HAP-1 (cell line): ENCODE data around the gene ZDHHC1.

Experiments used
- DNase-seq, 2 experiments: peaks; one replicate each; pipeline ENCODE4 v3.0.0-alpha.2; 2016 to 2020; ENCODE audit warnings: low spot score in 2 of 2
- H3K27me3 ChIP-seq: fragments of 250-450 bp; sonication (Bioruptor Pico); 2 replicates; pipeline ENCODE4 v1.5.1; 2020; ENCODE audit warnings: low read depth, mild to moderate bottlenecking, moderate library complexity
- H3K36me3 ChIP-seq: fragments of 250-450 bp; sonication (Bioruptor Pico); replicated peaks from 2 replicates; pipeline ENCODE4 v1.5.1; 2020; ENCODE audit warnings: mild to moderate bottlenecking
- H3K4me1 ChIP-seq: fragments of 250-450 bp; sonication (Bioruptor Pico); 2 replicates; pipeline ENCODE4 v1.5.1; 2020; ENCODE audit warnings: mild to moderate bottlenecking
- H3K4me3 ChIP-seq: fragments of 250-450 bp; sonication (Bioruptor Pico); 2 replicates; pipeline ENCODE4 v1.5.1; 2020; ENCODE audit warnings: mild to moderate bottlenecking, moderate library complexity
- H3K9me3 ChIP-seq: fragments of 250-450 bp; sonication (Bioruptor Pico); 2 replicates; pipeline ENCODE4 v1.5.1; 2020; ENCODE audit warnings: mild to moderate bottlenecking, moderate library complexity
- in situ Hi-C: fragments of 300-500 bp; cut with MboI; formaldehyde crosslinking; loops from 3 replicates; pipeline ENCODE4 v1.14.3; 2020; ENCODE audit warnings: low sequenced_read_pairs, inconsistent platforms, mixed read lengths

ZDHHC1 gene

GRCh38 chr16:67445126-67445426 lies 28.8 kb upstream of the ZDHHC1 start:
- in situ Hi-C loops: no loop called here
- H3K4me1 ChIP-seq: no peaks in the 10 kb centered on the region
- no peak for DNase-seq
- no peaks in the 10 kb centered on the region for H3K27me3 ChIP-seq
- no peaks in the 10 kb centered on the region; the same call in 1 of the 2 replicates for H3K36me3 ChIP-seq
- H3K4me3 ChIP-seq: no peak overlapping the region
- no peaks in the 10 kb centered on the region for H3K9me3 ChIP-seq

GRCh38 chr16:67444259-67445125 lies 28.2 kb upstream of the ZDHHC1 start:
- Histone ChIP-seq H3K9me3 (no peaks in the 10 kb centered on the region), H3K4me1 (no peaks in the 10 kb centered on the region), H3K4me3 (no peak overlapping the region), H3K27me3 (no peaks in the 10 kb centered on the region), H3K36me3 (no peaks in the 10 kb centered on the region; the same call in 1 of the 2 replicates)
- in situ Hi-C loops: no loop called here
- no peak for DNase-seq

GRCh38 chr16:67443265-67443664 lies 27.0 kb upstream of the ZDHHC1 start:
- Histone ChIP-seq H3K4me3 (no peak overlapping the region), H3K4me1 (no peaks in the 10 kb centered on the region), H3K9me3 (no peaks in the 10 kb centered on the region), H3K36me3 (peaks cover 7% of the 10 kb centered on the region; the same call in 1 of the 2 replicates), H3K27me3 (no peaks in the 10 kb centered on the region)
- no peak for DNase-seq
- in situ Hi-C loops: no loop called here

GRCh38 chr16:67442581-67443255 lies 26.4 kb upstream of the ZDHHC1 start:
- Histone ChIP-seq H3K4me3 (no peak overlapping the region), H3K4me1 (no peaks in the 10 kb centered on the region), H3K9me3 (no peaks in the 10 kb centered on the region), H3K27me3 (no peaks in the 10 kb centered on the region), H3K36me3 (peaks cover 9% of the 10 kb centered on the region; the same call in 1 of the 2 replicates)
- in situ Hi-C loops: no loop called here
- DNase-seq: no peak

DNA sequence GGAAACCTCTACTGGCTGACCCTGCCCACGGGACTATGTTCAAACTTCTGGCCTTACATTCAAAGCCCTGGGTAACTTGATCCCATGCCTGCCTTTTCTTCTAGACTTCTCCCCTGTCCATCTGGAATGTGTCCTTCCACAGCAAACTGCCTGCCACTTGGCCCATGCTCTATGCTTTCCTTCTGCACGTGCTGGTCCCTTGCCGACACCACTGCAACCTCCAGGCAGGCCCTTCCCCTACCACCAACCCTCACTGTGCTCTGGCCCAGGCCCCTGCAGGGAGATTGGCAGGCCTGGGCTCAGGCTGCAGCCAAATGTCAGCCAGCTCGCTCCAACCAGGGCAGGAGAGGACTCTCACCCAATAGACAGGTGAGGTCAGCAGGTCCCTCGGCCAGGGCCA lies 25.6 kb upstream of the ZDHHC1 start:
- H3K9me3 ChIP-seq: no peaks in the 10 kb centered on the region
- H3K4me3 ChIP-seq: no peak overlapping the region
- no peaks in the 10 kb centered on the region for H3K4me1 ChIP-seq
- in situ Hi-C loops: no loop called here
- H3K27me3 ChIP-seq: no peaks in the 10 kb centered on the region
- peaks cover 12% of the 10 kb centered on the region; the same call in 1 of the 2 replicates for H3K36me3 ChIP-seq
- no peak for DNase-seq

DNA sequence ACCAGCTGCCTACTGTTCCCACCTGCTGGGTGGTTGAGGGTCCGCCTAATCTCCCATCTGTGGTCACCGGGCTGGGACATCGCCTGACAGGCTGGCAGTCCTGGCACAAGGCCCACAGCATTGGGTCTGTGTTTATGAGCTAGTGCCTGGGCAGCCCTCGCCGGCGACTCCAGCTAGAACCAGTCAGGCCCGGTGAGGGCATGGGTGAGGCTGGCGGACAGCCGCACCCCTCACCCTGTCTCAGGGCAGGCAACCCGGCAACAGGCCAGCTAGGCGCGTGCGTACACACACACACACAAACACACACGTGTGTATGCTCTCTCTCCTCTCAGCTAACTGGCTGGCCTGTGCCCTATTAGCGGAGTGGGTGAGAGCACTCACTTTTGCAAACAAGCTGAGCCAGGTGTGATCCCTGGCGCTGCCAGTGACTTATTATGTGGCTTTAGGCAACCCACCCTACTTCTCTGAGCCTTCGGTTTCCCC lies 25.0 kb upstream of the ZDHHC1 start:
- Histone ChIP-seq H3K4me1 (no peaks in the 10 kb centered on the region), H3K9me3 (no peaks in the 10 kb centered on the region), H3K36me3 (peaks cover 15% of the 10 kb centered on the region; the same call in 1 of the 2 replicates), H3K4me3 (no peak overlapping the region), H3K27me3 (no peaks in the 10 kb centered on the region)
- no peak for DNase-seq
- in situ Hi-C loops: no loop called here

DNA sequence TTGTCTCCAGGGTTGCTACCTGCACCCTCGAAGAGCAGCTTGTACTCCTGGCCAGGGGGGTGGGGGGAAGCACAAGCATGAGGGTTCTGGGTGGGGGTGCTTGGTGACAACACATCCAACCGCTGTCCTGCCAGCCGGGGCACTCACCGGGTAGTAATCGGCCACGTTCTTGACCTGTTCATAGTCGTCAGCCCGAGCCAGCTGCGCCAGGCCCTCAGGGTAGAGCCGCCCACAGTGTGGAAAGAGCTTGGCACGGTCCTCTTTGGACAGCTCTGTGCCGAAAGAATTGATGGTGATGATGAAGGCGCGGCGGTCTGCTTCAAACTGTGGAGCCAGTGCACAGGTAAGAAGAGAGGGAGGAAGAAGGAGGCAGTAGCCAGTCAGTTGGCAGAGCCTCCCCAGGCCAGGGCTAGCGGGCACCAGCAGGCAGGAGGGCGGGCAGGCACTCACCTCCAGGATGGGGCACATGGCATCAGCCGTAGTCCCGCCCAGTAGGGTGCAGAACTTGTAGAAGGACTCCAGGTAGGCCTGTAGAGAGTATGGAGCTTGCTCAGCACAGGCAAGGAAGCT lies 22.6 kb upstream of the ZDHHC1 start:
- Histone ChIP-seq H3K9me3 (no peaks in the 10 kb centered on the region), H3K36me3 (peaks cover 15% of the 10 kb centered on the region; the same call in 1 of the 2 replicates), H3K4me1 (no peaks in the 10 kb centered on the region), H3K27me3 (no peaks in the 10 kb centered on the region), H3K4me3 (no peak overlapping the region)
- in situ Hi-C loops: no loop called here
- DNase-seq: no peak

GRCh38 chr16:67438098-67438791 lies 22.0 kb upstream of the ZDHHC1 start:
- H3K4me1 ChIP-seq: no peaks in the 10 kb centered on the region
- no peaks in the 10 kb centered on the region for H3K27me3 ChIP-seq
- no peaks in the 10 kb centered on the region for H3K9me3 ChIP-seq
- no peak for DNase-seq
- in situ Hi-C loops: no loop called here
- H3K4me3 ChIP-seq: no peak overlapping the region
- peaks cover 15% of the 10 kb centered on the region; the same call in 1 of the 2 replicates for H3K36me3 ChIP-seq

GRCh38 chr16:67437513-67437912 lies 21.2 kb upstream of the ZDHHC1 start:
- no peaks in the 10 kb centered on the region for H3K4me1 ChIP-seq
- peaks cover 15% of the 10 kb centered on the region; the same call in 1 of the 2 replicates for H3K36me3 ChIP-seq
- H3K4me3 ChIP-seq: no peak overlapping the region
- H3K27me3 ChIP-seq: no peaks in the 10 kb centered on the region
- DNase-seq: no peak
- no peaks in the 10 kb centered on the region for H3K9me3 ChIP-seq
- in situ Hi-C loops: no loop called here

DNA sequence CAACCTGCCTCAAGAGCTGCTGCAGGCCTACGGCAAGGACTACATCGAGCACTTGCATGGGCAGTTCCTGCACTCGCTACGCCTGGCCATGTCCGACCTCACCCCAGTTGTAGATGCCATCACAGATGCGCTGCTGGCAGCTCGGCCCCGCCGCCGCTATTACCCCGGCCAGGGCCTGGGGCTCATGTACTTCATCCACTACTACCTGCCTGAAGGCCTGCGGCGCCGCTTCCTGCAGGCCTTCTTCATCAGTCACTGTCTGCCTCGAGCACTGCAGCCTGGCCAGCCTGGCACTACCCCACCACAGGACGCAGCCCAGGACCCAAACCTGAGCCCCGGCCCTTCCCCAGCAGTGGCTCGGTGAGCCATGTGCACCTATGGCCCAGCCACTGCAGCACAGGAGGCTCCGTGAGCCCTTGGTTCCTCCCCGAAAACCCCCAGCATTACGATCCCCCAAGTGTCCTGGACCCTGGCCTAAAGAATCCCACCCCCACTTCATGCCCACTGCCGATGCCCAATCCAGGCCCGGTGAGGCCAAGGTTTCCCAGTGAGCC lies 20.4 kb upstream of the ZDHHC1 start:
- in situ Hi-C loops: no loop called here
- H3K36me3 ChIP-seq: peaks cover 15% of the 10 kb centered on the region; the same call in 1 of the 2 replicates

DNA sequence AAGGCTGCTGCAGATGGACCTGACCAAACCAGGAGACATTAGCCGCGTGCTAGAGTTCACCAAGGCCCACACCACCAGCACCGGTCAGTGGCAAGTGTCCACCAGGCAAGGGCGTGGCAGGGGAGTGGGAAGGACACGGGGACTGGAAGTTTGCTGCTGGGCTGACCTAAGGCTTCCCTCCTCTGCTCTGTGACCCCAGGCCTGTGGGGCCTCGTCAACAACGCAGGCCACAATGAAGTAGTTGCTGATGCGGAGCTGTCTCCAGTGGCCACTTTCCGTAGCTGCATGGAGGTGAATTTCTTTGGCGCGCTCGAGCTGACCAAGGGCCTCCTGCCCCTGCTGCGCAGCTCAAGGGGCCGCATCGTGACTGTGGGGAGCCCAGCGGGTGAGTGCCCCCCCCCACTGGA lies 19.5 kb upstream of the ZDHHC1 start:
- DNase-seq: no peak
- Histone ChIP-seq H3K36me3 (peaks cover 15% of the 10 kb centered on the region; the same call in 1 of the 2 replicates), H3K27me3 (no peaks in the 10 kb centered on the region), H3K4me3 (no peak overlapping the region), H3K9me3 (no peaks in the 10 kb centered on the region), H3K4me1 (peaks cover 9% of the 10 kb centered on the region)
- in situ Hi-C loops: no loop called here

More for the DNA sequence above, 20.4 kb upstream of the ZDHHC1 start:
- Histone ChIP-seq H3K4me3 (no peak overlapping the region), H3K4me1 (peaks cover 6% of the 10 kb centered on the region), H3K27me3 (no peaks in the 10 kb centered on the region), H3K9me3 (no peaks in the 10 kb centered on the region)
- no peak for DNase-seq

GRCh38 chr16:67433131-67433719 lies 16.9 kb upstream of the ZDHHC1 start:
- Histone ChIP-seq H3K36me3 (peaks cover 8% of the 10 kb centered on the region; the same call in 1 of the 2 replicates), H3K4me1 (peaks cover 20% of the 10 kb centered on the region), H3K9me3 (no peaks in the 10 kb centered on the region), H3K4me3 (no peak overlapping the region), H3K27me3 (no peaks in the 10 kb centered on the region)
- in situ Hi-C loops: no loop called here
- no peak for DNase-seq

GRCh38 chr16:67432506-67432890 lies 16.2 kb upstream of the ZDHHC1 start:
- Histone ChIP-seq H3K4me1 (peaks cover 20% of the 10 kb centered on the region), H3K4me3 (no peak overlapping the region), H3K9me3 (no peaks in the 10 kb centered on the region), H3K27me3 (no peaks in the 10 kb centered on the region), H3K36me3 (peaks cover 4% of the 10 kb centered on the region; the same call in 1 of the 2 replicates)
- in situ Hi-C loops: no loop called here
- DNase-seq: no peak
